DOHH2 (cell line): Measurements from ENCODE around the gene ANP32E.

Source experiments
- H3F3A ChIP-seq: fragments of 200-600 bp; sonication (generic), shearing (Covaris generic); 2 replicates; pipeline ENCODE4 v1.6.0; 2016; ENCODE audit warnings: antibody characterized with exemption, mild to moderate bottlenecking; ENCODE audit not compliant: control insufficient read depth, insufficient read depth
- H3K27ac ChIP-seq: fragments of 200-600 bp; sonication (generic); 2 replicates; pipeline ENCODE4 v1.5.1; 2014; ENCODE audit warnings: low read depth, mild to moderate bottlenecking, low read length, moderate library complexity
- H3K27me3 ChIP-seq: fragments of 200-600 bp; sonication (generic); 2 replicates; pipeline ENCODE4 v1.6.1; 2014; ENCODE audit warnings: mild to moderate bottlenecking, low read length, mixed read lengths; ENCODE audit not compliant: control insufficient read depth
- H3K36me3 ChIP-seq: fragments of 200-600 bp; sonication (generic); 2 replicates; pipeline ENCODE4 v1.6.1; 2014; ENCODE audit warnings: mild to moderate bottlenecking, low read length, moderate library complexity, mixed read lengths; ENCODE audit not compliant: control insufficient read depth
- H3K4me1 ChIP-seq: fragments of 200-600 bp; sonication (generic); 2 replicates; pipeline ENCODE4 v1.6.1; 2014; ENCODE audit warnings: mild to moderate bottlenecking, low read length, mixed read lengths; ENCODE audit not compliant: control insufficient read depth
- H3K4me2 ChIP-seq: fragments of 200-600 bp; sonication (generic); 2 replicates; pipeline ENCODE4 v1.6.0; 2014; ENCODE audit warnings: mild to moderate bottlenecking, low read length, moderate library complexity
- H3K4me3 ChIP-seq: fragments of 200-600 bp; sonication (generic); 2 replicates; pipeline ENCODE4 v1.5.1; 2014; ENCODE audit warnings: mild to moderate bottlenecking, low read length, mixed read lengths
- H3K79me2 ChIP-seq: fragments of 200-600 bp; sonication (generic); 2 replicates; pipeline ENCODE4 v1.6.1; 2014; ENCODE audit warnings: mild to moderate bottlenecking, low read length, mixed read lengths; ENCODE audit not compliant: control insufficient read depth
- H3K9me2 ChIP-seq: fragments of 200-600 bp; sonication (generic); replicated peaks from 2 replicates; pipeline ENCODE4 v1.6.1; 2014; ENCODE audit warnings: mild to moderate bottlenecking, low read length, mixed read lengths; ENCODE audit not compliant: control insufficient read depth
- H3K9me3 ChIP-seq: fragments of 200-600 bp; sonication (generic); 2 replicates; pipeline ENCODE4 v1.6.1; 2014; ENCODE audit warnings: antibody characterized with exemption, low read length, mixed read lengths; ENCODE audit not compliant: control insufficient read depth, insufficient read depth
- H4K20me1 ChIP-seq: fragments of 200-600 bp; sonication (generic); 2 replicates; pipeline ENCODE4 v1.6.0; 2014; ENCODE audit warnings: low read depth, mild to moderate bottlenecking, antibody characterized with exemption, low read length, moderate library complexity; ENCODE audit not compliant: control insufficient read depth, insufficient read depth
- EZH2phosphoT487 ChIP-seq: fragments of 200-600 bp; sonication (generic); IDR thresholded peaks from 2 replicates; pipeline ENCODE4 v1.6.1; 2017; ENCODE audit warnings: borderline replicate concordance, mild to moderate bottlenecking, antibody characterized with exemption, low read length, moderate library complexity, mixed read lengths
- TF ChIP-seq, protein P1 (sequence below): fragments of 200-600 bp; sonication (generic); IDR thresholded peaks from one replicate; pipeline ENCODE4 v1.5.1; 2014; ENCODE audit warnings: antibody characterized with exemption, mild to moderate bottlenecking, low read depth, low read length; ENCODE audit not compliant: poor library complexity, severe bottlenecking

The ANP32E gene

GRCh38 chr1:150226486-150226885 is 9.4 kb downstream of the ANP32E start:
- Histone ChIP-seq H3F3A (peaks cover 10% of the 10 kb centered on the region), H4K20me1 (0 out of 2 replicates have a peak, but pooled peaks cover 5% of the 10 kb centered on the region), H3K27me3 (no peaks in the 10 kb centered on the region), H3K36me3 (peaks cover 84% of the 10 kb centered on the region), H3K79me2 (peaks cover 39% of the 10 kb centered on the region), H3K9me2 (no peaks in the 10 kb centered on the region), H3K9me3 (no peaks in the 10 kb centered on the region), H3K4me3 (no peak overlapping the region), H3K4me1 (peaks cover 14% of the 10 kb centered on the region), H3K27ac (no peak overlapping the region), H3K4me2 (no peak overlapping the region)
- no peak for TF ChIP-seq EZH2phosphoT487
- TF ChIP-seq, protein P1, sequence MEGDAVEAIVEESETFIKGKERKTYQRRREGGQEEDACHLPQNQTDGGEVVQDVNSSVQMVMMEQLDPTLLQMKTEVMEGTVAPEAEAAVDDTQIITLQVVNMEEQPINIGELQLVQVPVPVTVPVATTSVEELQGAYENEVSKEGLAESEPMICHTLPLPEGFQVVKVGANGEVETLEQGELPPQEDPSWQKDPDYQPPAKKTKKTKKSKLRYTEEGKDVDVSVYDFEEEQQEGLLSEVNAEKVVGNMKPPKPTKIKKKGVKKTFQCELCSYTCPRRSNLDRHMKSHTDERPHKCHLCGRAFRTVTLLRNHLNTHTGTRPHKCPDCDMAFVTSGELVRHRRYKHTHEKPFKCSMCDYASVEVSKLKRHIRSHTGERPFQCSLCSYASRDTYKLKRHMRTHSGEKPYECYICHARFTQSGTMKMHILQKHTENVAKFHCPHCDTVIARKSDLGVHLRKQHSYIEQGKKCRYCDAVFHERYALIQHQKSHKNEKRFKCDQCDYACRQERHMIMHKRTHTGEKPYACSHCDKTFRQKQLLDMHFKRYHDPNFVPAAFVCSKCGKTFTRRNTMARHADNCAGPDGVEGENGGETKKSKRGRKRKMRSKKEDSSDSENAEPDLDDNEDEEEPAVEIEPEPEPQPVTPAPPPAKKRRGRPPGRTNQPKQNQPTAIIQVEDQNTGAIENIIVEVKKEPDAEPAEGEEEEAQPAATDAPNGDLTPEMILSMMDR, result no peak

GRCh38 chr1:150225546-150225945 is 10.4 kb downstream of the ANP32E start:
- TF ChIP-seq EZH2phosphoT487, result no peak
- TF ChIP-seq, protein P1, result no peak
- Histone ChIP-seq H3K4me3 (no peak overlapping the region), H3K27me3 (no peaks in the 10 kb centered on the region), H3K9me3 (no peaks in the 10 kb centered on the region), H3F3A (peaks cover 10% of the 10 kb centered on the region), H4K20me1 (0 out of 2 replicates have a peak, but pooled peaks cover 5% of the 10 kb centered on the region), H3K4me2 (no peak overlapping the region), H3K9me2 (no peaks in the 10 kb centered on the region), H3K36me3 (peaks cover 82% of the 10 kb centered on the region), H3K4me1 (peaks cover 14% of the 10 kb centered on the region), H3K79me2 (peaks cover 29% of the 10 kb centered on the region), H3K27ac (no peak overlapping the region; the same call in 1 of the 2 replicates)

DNA sequence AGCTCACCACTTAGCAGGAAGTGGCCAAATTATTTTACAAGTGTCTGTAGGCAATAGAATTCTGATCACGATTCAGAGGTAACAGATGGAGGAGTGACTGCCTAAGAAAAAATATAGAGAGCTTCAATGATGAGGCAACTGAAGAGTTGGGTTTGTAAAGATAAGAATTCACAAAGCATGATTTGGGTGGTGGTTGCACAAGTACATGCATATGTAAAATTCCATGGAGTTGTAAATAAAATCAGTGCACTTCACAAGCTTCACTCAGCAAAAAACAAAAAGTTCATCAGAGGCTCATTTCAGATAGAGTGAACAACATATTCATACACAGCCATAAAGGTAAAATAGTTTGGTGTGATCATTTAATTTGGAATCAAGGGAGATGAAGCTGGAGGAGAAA is 10.9 kb downstream of the ANP32E start:
- Histone ChIP-seq H3K9me2 (no peaks in the 10 kb centered on the region), H3K4me3 (no peak overlapping the region), H3K9me3 (no peaks in the 10 kb centered on the region), H3K4me1 (peaks cover 14% of the 10 kb centered on the region), H4K20me1 (0 out of 2 replicates have a peak, but pooled peaks cover 5% of the 10 kb centered on the region), H3K4me2 (no peak overlapping the region), H3K27ac (no peak overlapping the region), H3K79me2 (peaks cover 24% of the 10 kb centered on the region), H3K27me3 (no peaks in the 10 kb centered on the region), H3F3A (peaks cover 13% of the 10 kb centered on the region), H3K36me3 (peaks cover 82% of the 10 kb centered on the region)
- TF ChIP-seq, protein P1, result no peak
- no peak for TF ChIP-seq EZH2phosphoT487
